Mesothelial cell of epicardium (in vitro differentiated cells): ENCODE results near the gene CSNK1G1. TPM values are rescaled to one million over a fixed set of nuclear protein-coding genes. Genes with fewer than 3 reads are reported as not detected.
A peak's percentile ranks its signal among the peaks of the same experiment; 100 is the strongest.

Source experiments
- DNase-seq, 2 experiments: peaks; one replicate each; pipeline ENCODE4 v3.0.0; 2021; ENCODE audit warnings: low spot score in 2 of 2; ENCODE audit not compliant: unreplicated experiment in 2 of 2
- H3K27ac Mint-ChIP-seq: 2 replicates; pipeline ENCODE4 v1.8.0; 2021; ENCODE audit warnings: mixed read lengths
- H3K27me3 Mint-ChIP-seq: 2 replicates; pipeline ENCODE4 v1.8.0; 2021; ENCODE audit warnings: low read depth, mixed read lengths
- H3K36me3 Mint-ChIP-seq: 2 replicates; pipeline ENCODE4 v1.8.0; 2021; ENCODE audit warnings: mixed read lengths
- H3K4me1 Mint-ChIP-seq: 2 replicates; pipeline ENCODE4 v1.8.0; 2021; ENCODE audit warnings: mixed read lengths
- H3K4me3 Mint-ChIP-seq: 2 replicates; pipeline ENCODE4 v1.8.0; 2021; ENCODE audit warnings: mild to moderate bottlenecking, moderate library complexity, mixed read lengths
- H3K9me3 Mint-ChIP-seq: 2 replicates; pipeline ENCODE4 v1.8.0; 2021; ENCODE audit warnings: mixed read lengths
- CTCF ChIP-seq: fragments of 200-600 bp; sonication (generic); IDR thresholded peaks from one replicate; pipeline ENCODE4 v1.5.0; 2021; ENCODE audit warnings: antibody characterized with exemption; ENCODE audit not compliant: unreplicated experiment
- total RNA-seq: library from RNA; stranded (reverse); gene quantifications from 3 replicates; pipeline ENCODE4 v1.2.1, GENCODE V29; 2021

CSNK1G1 gene
- total RNA-seq, 1 donor from 2014 or later = 27.1 TPM

DNA sequence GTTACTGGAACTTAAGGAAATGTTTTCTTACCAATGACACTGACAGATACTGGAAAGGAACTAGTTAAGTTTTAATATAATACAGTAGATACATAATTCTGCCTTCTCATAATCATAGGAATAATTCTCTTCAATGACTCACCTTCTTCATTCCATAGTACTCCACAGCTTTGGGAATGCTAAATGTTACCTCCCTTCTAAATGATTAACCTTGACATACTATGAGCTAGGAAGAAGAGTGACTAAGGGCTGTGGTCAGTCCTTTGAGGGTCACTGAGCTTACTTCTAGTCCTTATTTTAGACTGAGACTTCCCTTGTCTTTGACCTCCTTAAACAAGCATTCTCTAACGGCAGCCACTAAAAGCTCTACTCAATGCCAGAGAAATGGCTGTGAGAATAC is 123.6 kb downstream of the CSNK1G1 start:
- no peak for TF ChIP-seq CTCF
- Mint-ChIP-seq H3K4me3 (no peak overlapping the region), H3K9me3 (no peaks in the 10 kb centered on the region), H3K27me3 (no peaks in the 10 kb centered on the region), H3K4me1 (no peaks in the 10 kb centered on the region), H3K36me3 (no peaks in the 10 kb centered on the region), H3K27ac (no peak overlapping the region)
- DNase-seq = no peak

- no peak overlapping the region for H3K4me3 Mint-ChIP-seq
- H3K4me1 Mint-ChIP-seq = peaks cover 5% of the 10 kb centered on the region
- no peaks in the 10 kb centered on the region for H3K27me3 Mint-ChIP-seq
- DNase-seq = no peak
- H3K9me3 Mint-ChIP-seq = peaks cover 7% of the 10 kb centered on the region
- H3K36me3 Mint-ChIP-seq = peaks cover 7% of the 10 kb centered on the region
- no peak overlapping the region for H3K27ac Mint-ChIP-seq
- no peak for TF ChIP-seq CTCF
Observed at GRCh38 chr15:64229129-64229724, 126.7 kb downstream of the CSNK1G1 start.

DNA sequence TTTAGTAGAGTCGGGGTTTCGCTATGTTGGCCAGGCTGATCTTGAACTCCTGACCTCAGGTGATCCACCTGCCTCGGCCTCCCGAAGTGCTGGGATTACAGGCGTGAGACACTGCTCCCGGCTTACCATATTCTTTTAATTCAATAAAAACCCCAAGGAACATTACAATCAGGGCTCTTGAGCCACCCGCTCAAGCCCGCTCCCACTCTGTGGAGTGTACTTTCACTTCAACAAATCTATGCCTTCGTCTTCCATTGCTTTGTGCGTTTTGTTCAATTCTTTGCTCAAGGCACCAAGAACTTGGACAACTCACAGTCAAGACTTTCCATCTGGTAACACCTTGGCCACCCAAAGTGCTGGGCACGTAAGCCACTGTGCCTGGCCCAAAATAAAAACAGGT is 130.2 kb downstream of the CSNK1G1 start:
- H3K4me1 Mint-ChIP-seq = peaks cover 17% of the 10 kb centered on the region
- H3K27me3 Mint-ChIP-seq = no peaks in the 10 kb centered on the region
- peaks cover 7% of the 10 kb centered on the region for H3K9me3 Mint-ChIP-seq
- no peak for TF ChIP-seq CTCF
- peaks cover 7% of the 10 kb centered on the region for H3K36me3 Mint-ChIP-seq
- DNase-seq = no peak
- no peak overlapping the region for H3K27ac Mint-ChIP-seq
- H3K4me3 Mint-ChIP-seq = no peak overlapping the region

- Mint-ChIP-seq H3K27me3 (no peaks in the 10 kb centered on the region), H3K36me3 (peaks cover 7% of the 10 kb centered on the region), H3K27ac (peak overlapping the region; percentile 57), H3K4me3 (no peak overlapping the region), H3K9me3 (peaks cover 7% of the 10 kb centered on the region), H3K4me1 (peaks cover 17% of the 10 kb centered on the region)
- no peak for DNase-seq
- no peak for TF ChIP-seq CTCF
Observed at GRCh38 chr15:64224511-64224910, 131.5 kb downstream of the CSNK1G1 start.

GRCh38 chr15:64223882-64224281 is 132.1 kb downstream of the CSNK1G1 start:
- H3K27ac Mint-ChIP-seq = no peak overlapping the region
- H3K4me3 Mint-ChIP-seq = no peak overlapping the region
- peaks cover 7% of the 10 kb centered on the region for H3K9me3 Mint-ChIP-seq
- TF ChIP-seq CTCF = no peak
- peaks cover 17% of the 10 kb centered on the region for H3K4me1 Mint-ChIP-seq
- no peaks in the 10 kb centered on the region for H3K27me3 Mint-ChIP-seq
- peaks cover 7% of the 10 kb centered on the region for H3K36me3 Mint-ChIP-seq
- DNase-seq = no peak
